GM19193 (cell line): ENCODE results near the gene ABL1.

Experiments
- POLR2A ChIP-seq: IDR thresholded peaks from 4 replicates; pipeline ENCODE4 v1.6.1; 2011; ENCODE audit not compliant: insufficient read depth, insufficient read length; ENCODE audit errors: extremely low read depth

Gene ABL1

DNA sequence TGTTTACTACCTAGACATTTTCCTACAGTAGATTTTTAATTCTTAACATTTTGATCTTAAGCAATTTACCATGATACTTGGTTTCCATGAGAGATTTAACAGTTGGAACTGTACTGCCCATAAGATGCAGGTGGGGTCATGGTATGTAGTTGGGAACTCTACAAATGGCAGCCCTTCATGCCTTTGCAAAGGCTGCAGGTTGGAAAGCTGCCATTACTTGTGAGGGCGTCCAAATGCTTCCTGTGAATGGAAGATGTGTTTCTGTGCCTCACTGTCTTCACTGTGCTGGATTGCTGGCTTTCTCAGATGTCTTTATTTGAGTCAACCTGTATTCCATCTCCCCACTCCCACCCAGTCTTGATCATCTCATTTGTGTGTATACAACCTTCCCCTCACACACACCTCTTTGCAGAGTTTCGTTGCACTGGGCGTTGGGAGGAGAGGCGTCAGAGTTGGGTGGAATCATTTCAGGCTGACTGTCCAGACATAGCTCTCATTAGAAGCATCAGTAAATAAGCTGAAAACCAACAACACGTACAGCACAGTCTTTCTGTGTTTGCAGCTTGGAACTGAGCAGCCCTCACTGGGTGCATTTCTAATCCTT is 14.8 kb upstream of the ABL1 start:
- TF ChIP-seq POLR2A: no peak

- no peak for TF ChIP-seq POLR2A
Measured at GRCh38 chr9:130823435-130823834, 11.6 kb upstream of the ABL1 start.

DNA sequence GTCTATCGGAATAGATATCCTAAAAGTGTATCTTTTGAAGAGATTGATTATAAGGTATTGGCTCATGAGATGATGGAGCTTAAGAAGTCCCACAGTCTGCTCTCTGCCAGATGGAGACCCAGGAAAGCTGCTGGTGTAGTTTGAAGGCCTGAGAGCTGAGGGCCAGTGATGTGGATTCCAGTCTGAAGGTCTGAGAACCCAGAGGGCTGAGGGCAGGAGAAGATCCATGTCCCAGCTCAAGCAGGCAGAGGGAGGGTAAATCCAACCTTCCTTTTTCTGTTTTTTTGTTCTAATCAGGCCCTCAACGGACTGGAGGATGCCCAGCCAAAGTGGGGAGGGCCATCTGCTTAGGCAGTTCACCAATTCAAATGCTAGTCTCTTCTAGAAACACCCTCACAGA is 11.0 kb upstream of the ABL1 start:
- TF ChIP-seq POLR2A: no peak

DNA sequence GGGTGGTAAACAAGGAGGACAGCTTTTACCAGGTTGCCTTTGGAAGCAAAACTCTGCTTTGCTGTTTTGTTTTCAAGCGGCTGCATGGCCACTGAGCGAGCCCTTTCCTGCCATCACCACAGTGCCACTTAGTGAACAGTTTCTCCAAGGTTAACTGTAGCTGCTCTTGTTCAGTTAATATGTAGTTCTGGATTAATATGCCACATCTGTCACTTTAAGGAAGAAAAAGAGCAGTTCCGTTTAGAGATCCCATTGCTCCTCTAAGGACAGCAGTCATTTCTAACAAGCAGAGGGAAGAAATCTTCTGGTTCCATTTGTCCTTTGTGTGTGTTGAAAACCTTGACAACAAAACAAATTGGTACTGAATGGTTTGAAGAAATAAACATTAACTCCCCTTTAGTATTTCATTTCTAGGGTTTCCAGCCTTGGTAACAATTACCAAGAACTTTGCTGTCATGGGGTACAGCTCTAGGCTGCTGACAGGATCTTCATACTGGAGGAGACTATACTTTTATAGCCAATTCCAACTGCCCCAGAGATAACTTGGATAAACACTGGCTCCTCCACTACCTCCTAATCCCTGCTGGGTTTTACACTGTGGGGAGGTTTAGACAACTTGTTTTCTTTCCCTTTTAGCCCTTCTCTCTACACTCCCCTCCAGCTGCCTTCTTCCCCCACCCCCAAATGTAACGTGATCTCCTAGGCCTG is 10.3 kb upstream of the ABL1 start:
- TF ChIP-seq POLR2A: no peak

DNA sequence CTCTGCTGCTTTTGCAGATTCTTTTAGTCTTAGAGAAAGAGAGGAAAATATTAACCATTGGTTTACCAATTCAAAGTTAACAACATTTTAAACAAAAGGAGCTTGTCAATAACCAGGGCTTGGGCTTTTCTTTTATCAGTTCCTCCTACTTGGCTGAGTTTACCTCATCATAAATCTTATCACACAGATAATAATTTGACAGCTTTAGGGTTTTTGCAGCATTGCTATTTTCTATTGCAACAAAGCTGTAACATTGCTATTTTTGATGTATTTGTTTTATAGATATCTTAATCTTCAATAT is 9.8 kb upstream of the ABL1 start:
- TF ChIP-seq POLR2A: no peak

- TF ChIP-seq POLR2A: no peak
Measured at GRCh38 chr9:130825809-130826208, 9.2 kb upstream of the ABL1 start.

GRCh38 chr9:130829762-130830161 is 5.3 kb upstream of the ABL1 start:
- no peak for TF ChIP-seq POLR2A

DNA sequence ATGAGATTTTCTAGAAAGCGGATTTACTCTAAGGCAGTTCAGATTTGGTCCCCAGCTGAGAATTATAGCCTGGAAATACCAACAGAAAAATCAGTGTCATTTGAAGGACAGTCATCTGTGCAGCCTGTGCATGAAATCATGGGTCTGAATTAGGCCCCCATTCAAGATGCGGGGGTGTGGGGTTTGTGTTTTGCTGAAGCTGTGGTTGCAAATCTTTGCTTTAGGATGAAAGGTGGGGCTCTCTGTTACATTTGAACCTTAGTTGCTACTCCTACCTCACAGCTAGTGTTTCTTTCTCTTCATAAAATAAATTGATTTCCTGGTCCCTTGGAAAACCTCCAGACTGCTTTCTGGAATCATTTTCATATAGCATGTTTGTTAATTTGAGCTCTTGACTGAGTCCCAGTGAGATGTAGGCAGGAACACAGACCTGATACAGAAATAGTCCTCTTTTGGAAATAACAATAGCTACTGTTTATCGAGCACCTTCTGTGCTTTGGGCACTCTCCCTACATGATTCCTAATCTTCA is 4.8 kb upstream of the ABL1 start:
- TF ChIP-seq POLR2A: no peak

GRCh38 chr9:130831077-130831476 is 4.0 kb upstream of the ABL1 start:
- no peak for TF ChIP-seq POLR2A

GRCh38 chr9:130833031-130833990 is 1.7 kb upstream of the ABL1 start:
- TF ChIP-seq POLR2A: no peak

GRCh38 chr9:130835441-130836298 is 616 bp downstream of the ABL1 start:
- no peak for TF ChIP-seq POLR2A

- no peak for TF ChIP-seq POLR2A
Measured at GRCh38 chr9:130837002-130837511, 2.0 kb downstream of the ABL1 start.

DNA sequence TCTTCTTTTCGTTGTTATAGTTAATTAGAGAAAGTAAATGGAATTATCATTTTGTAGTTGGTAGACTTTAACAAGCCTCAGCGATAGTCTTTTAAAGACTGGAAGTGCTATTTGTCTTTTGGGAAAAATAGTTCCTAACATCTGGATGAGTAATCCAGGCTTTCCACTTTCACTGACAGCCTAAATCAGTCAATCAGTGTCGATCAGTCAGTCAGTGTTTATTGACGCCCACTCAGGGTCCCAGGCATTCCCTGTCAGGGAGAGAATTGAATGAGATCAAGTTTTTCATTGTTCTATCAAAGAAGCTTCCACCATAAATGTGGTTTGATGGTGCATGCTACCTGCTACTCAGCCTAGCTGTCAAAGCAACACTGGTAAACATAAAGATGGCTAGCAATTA is 2.6 kb downstream of the ABL1 start:
- TF ChIP-seq POLR2A: no peak
